Endothelial cell of umbilical vein (primary cell): ENCODE results near the gene SAMD11.

Experiments
- CTCF ChIP-seq, 2 donors: IDR thresholded peaks; 1 replicate in 1 of 2; 2 replicates in 1 of 2; pipeline ENCODE4 v1.5.1; 2011; ENCODE audit warnings: low read length in 2 of 2, mild to moderate bottlenecking in 2 of 2, moderate library complexity in 2 of 2, control low read depth in 1 of 2, inconsistent platforms in 1 of 2, low read depth in 1 of 2; ENCODE audit not compliant: insufficient read depth in 1 of 2; ENCODE audit errors: extremely low read depth in 1 of 2
- EZH2 ChIP-seq: IDR thresholded peaks from 2 replicates; pipeline ENCODE4 v1.6.1; 2012; ENCODE audit warnings: borderline replicate concordance, low read depth, mild to moderate bottlenecking, moderate library complexity, low read length, inconsistent platforms; ENCODE audit not compliant: severe bottlenecking
- FOS ChIP-seq: IDR thresholded peaks from 2 replicates; pipeline ENCODE4 v1.6.1; 2011; ENCODE audit warnings: mild to moderate bottlenecking, low read length, moderate library complexity, borderline replicate concordance; ENCODE audit not compliant: insufficient read depth
- GATA2 ChIP-seq: IDR thresholded peaks from 2 replicates; pipeline ENCODE4 v1.7.0; 2011; ENCODE audit warnings: low read depth, mild to moderate bottlenecking, moderate library complexity, mixed read lengths, low read length; ENCODE audit not compliant: insufficient read length, insufficient read depth
- JUN ChIP-seq: IDR thresholded peaks from 2 replicates; pipeline ENCODE4 v1.6.1; 2011; ENCODE audit warnings: borderline replicate concordance, low read depth; ENCODE audit not compliant: insufficient read length, insufficient read depth
- MAX ChIP-seq: IDR thresholded peaks from 2 replicates; pipeline ENCODE4 v1.6.1; 2011; ENCODE audit not compliant: insufficient read depth, insufficient read length
- MYC ChIP-seq: IDR thresholded peaks from one replicate; pipeline ENCODE4 v1.6.1; 2011; ENCODE audit warnings: mild to moderate bottlenecking, low read depth, low read length
- POLR2A ChIP-seq: IDR thresholded peaks from 2 replicates; pipeline ENCODE4 v1.6.1; 2012; ENCODE audit warnings: low read depth, mild to moderate bottlenecking, control low read depth, low read length
- POLR2AphosphoS5 ChIP-seq: IDR thresholded peaks from 2 replicates; pipeline ENCODE4 v1.6.1; 2012; ENCODE audit warnings: low read depth, mild to moderate bottlenecking, control low read depth, low read length, moderate library complexity; ENCODE audit not compliant: insufficient read depth

GRCh38 chr1:905071-905749 lies 18.5 kb upstream of the SAMD11 start:
- TF ChIP-seq CTCF (IDR thresholded peaks at IDR 0.05; ENCODE audit: extremely low read depth in 1 of 2, insufficient read depth in 1 of 2, low read depth in 1 of 2, low read length in 2 of 2) = no peak
- TF ChIP-seq EZH2 = peak; percentile 28
- no peak for TF ChIP-seq POLR2A
- no peak for TF ChIP-seq MAX
- no peak for TF ChIP-seq JUN
- TF ChIP-seq POLR2AphosphoS5 = no peak
- TF ChIP-seq MYC = no peak
- no peak for TF ChIP-seq FOS
- TF ChIP-seq GATA2 = no peak
